HepG2 (cell line): ENCODE results near the gene NT5DC2. TPM values are rescaled to one million over a fixed set of nuclear protein-coding genes. Genes with fewer than 3 reads are reported as not detected.

ENCODE experiments used
- ATAC-seq: fragments of 200-7000 bp; cut with Tn5 transposase; 3 replicates; pipeline ENCODE4 v1.9.1; 2020; ENCODE audit warnings: mild to moderate bottlenecking, moderate library complexity
- BruUV-seq: library from RNA; stranded (reverse); fragments of 400-500 nt; replicated peaks from 2 replicates; lab custom pipeline; 2021; lab: Mats Ljungman, UMichigan
- CTCF ChIA-PET: fragments of 300-600 bp; formaldehyde crosslinking; extraction: SDS; loops from one replicate; lab custom pipeline; 2021; ENCODE audit warnings: low total read pairs, inconsistent platforms, low intra/inter-chr PET ratio; lab: Yijun Ruan, JAX
- POLR2A ChIA-PET: fragments of 350-600 bp; sonication (Branson Sonifier 250); formaldehyde crosslinking; loops from one replicate; lab custom pipeline; 2020; ENCODE audit warnings: antibody characterized with exemption, inconsistent platforms; lab: Yijun Ruan, JAX
- DNase-seq: peaks from one replicate; pipeline ENCODE4 v3.0.0-alpha.2; 2015; ENCODE audit warnings: low spot score
- FAIRE-seq: peaks from 3 replicates; lab custom pipeline; 2011; peaks lifted over from hg19 to GRCh38; lab: Jason Lieb, UNC
- H2AFZ ChIP-seq: one replicate; pipeline ENCODE4 v1.6.1; 2011; ENCODE audit warnings: low read length, inconsistent platforms
- H3K27ac ChIP-seq: fragments of 300-600 bp; 3 replicates; pipeline ENCODE4 v1.8.0; 2011; ENCODE audit warnings: mixed run types, mild to moderate bottlenecking, mixed read lengths, low read length, inconsistent platforms; ENCODE audit not compliant: insufficient read depth; ENCODE audit errors: extremely low read length
- H3K27me3 ChIP-seq, 2 experiments: fragments of 200-600 bp in 1 of 2; 2 replicates in 1 of 2; 3 replicates in 1 of 2; pipeline versions ENCODE4 v1.6.0 to v1.8.0; 2011; ENCODE audit warnings: low read length in 2 of 2, mild to moderate bottlenecking in 2 of 2, moderate library complexity in 2 of 2, inconsistent platforms in 1 of 2; ENCODE audit not compliant: insufficient read depth in 2 of 2, control insufficient read depth in 1 of 2
- H3K36me3 ChIP-seq, 2 experiments: fragments of 200-600 bp in 1 of 2; replicated peaks in 1 of 2; 2 replicates in 1 of 2; 3 replicates in 1 of 2; pipeline versions ENCODE4 v1.5.1 to v1.8.0; 2011; ENCODE audit warnings: low read length in 2 of 2, inconsistent platforms in 1 of 2; ENCODE audit not compliant: insufficient read depth in 2 of 2, control insufficient read depth in 1 of 2
- H3K4me1 ChIP-seq: 2 replicates; pipeline ENCODE4 v1.5.1; 2012; ENCODE audit warnings: low read length, inconsistent platforms; ENCODE audit not compliant: insufficient read depth
- H3K4me2 ChIP-seq: 2 replicates; pipeline ENCODE4 v1.6.0; 2011; ENCODE audit warnings: low read depth, low read length, inconsistent platforms
- H3K4me3 ChIP-seq, 3 experiments: fragments of 200-600 bp in 1 of 3; sonication (generic), shearing (Covaris generic) in 1 of 3; replicated peaks in 1 of 3; 2 replicates each; pipeline ENCODE4 v1.5.1; 2011 to 2016; ENCODE audit warnings: low read length in 3 of 3, inconsistent platforms in 2 of 3, low read depth in 2 of 3, mild to moderate bottlenecking in 2 of 3, control low read depth in 1 of 3, mixed read lengths in 1 of 3; ENCODE audit not compliant: insufficient read depth in 1 of 3
- H3K79me2 ChIP-seq: one replicate; pipeline ENCODE4 v1.6.1; 2011; ENCODE audit warnings: low read length, inconsistent platforms; ENCODE audit not compliant: insufficient read depth
- H3K9ac ChIP-seq: 2 replicates; pipeline ENCODE4 v1.6.0; 2011; ENCODE audit warnings: mild to moderate bottlenecking, low read depth, low read length, inconsistent platforms; ENCODE audit not compliant: insufficient read depth
- H3K9me3 ChIP-seq: 2 replicates; pipeline ENCODE4 v1.5.1; 2012; ENCODE audit warnings: mild to moderate bottlenecking, low read length
- H4K20me1 ChIP-seq: 2 replicates; pipeline ENCODE4 v1.6.0; 2011; ENCODE audit warnings: inconsistent platforms, mild to moderate bottlenecking, low read length, moderate library complexity; ENCODE audit not compliant: insufficient read depth
- AGO2 ChIP-seq: fragments of 200-400 bp; formaldehyde crosslinking; optimal IDR thresholded peaks from 2 replicates; pipeline ENCODE3; 2017; ENCODE audit warnings: mild to moderate bottlenecking, low read depth, low read length, moderate library complexity
- AHR ChIP-seq: IDR thresholded peaks from 2 replicates; pipeline ENCODE4 v1.6.1; 2018; ENCODE audit warnings: missing genetic modification reagents, missing compliant biosample characterization
- FOXA3 ChIP-seq: IDR thresholded peaks from 2 replicates; pipeline ENCODE4 v1.6.1; 2016; ENCODE audit warnings: missing genetic modification reagents, missing compliant biosample characterization
- HNRNPLL ChIP-seq: fragments of 200-400 bp; formaldehyde crosslinking; IDR thresholded peaks from 2 replicates; pipeline ENCODE4 v1.6.1; 2017; ENCODE audit warnings: mild to moderate bottlenecking, low read depth, low read length; ENCODE audit not compliant: poor library complexity, severe bottlenecking
- PPARG ChIP-seq: conservative IDR thresholded peaks from 2 replicates; pipeline ENCODE4 v1.6.1; 2016; ENCODE audit warnings: missing biosample characterization, missing genetic modification reagents
- PRDM4 ChIP-seq: sonication (generic); formaldehyde crosslinking; IDR thresholded peaks from 2 replicates; pipeline ENCODE4 v1.9.0; 2021; ENCODE audit warnings: missing genetic modification reagents, borderline replicate concordance
- RBFOX2 ChIP-seq: fragments of 200-400 bp; formaldehyde crosslinking; IDR thresholded peaks from 2 replicates; pipeline ENCODE4 v1.6.1; 2017; ENCODE audit warnings: low read depth, mild to moderate bottlenecking, low read length
- ZKSCAN5 ChIP-seq: sonication (generic); formaldehyde crosslinking; IDR thresholded peaks from 2 replicates; pipeline ENCODE4 v1.5.1; 2020; ENCODE audit warnings: mild to moderate bottlenecking, missing genetic modification reagents
- ZNF354B ChIP-seq: sonication (generic); formaldehyde crosslinking; IDR thresholded peaks from 2 replicates; pipeline ENCODE4 v1.8.0; 2022; ENCODE audit warnings: mild to moderate bottlenecking, missing genetic modification reagents
- ZNF878 ChIP-seq: sonication (generic); formaldehyde crosslinking; IDR thresholded peaks from 2 replicates; pipeline ENCODE4 v1.8.1; 2023; ENCODE audit warnings: mild to moderate bottlenecking, missing genetic modification reagents, moderate library complexity
- WGBS: methylation state at CpG from one replicate; pipeline ENCODE4 v1.1.6; 2017; ENCODE audit warnings: low lambda C conversion rate; 5-methylcytosine and 5-hydroxymethylcytosine counted together
- in situ Hi-C: cut with HindIII; loops from 2 replicates; pipeline ENCODE4 v1.10.0; 2017; ENCODE audit warnings: low pct_unique_long_range_greater_than_20kb; ENCODE audit not compliant: extremely low pct_ligation_motif_present
- intact Hi-C: fragments of 100-400 bp; cut with micrococcal nuclease; formaldehyde crosslinking; loops from one replicate; pipeline ENCODE4 v1.10.0; 2022; ENCODE audit not compliant: unreplicated experiment
- polyA plus RNA-seq, 8 experiments: library from polyadenylated mRNA; depleted of rRNA in 3 of 8; stranded (reverse) in 7 of 8; unstranded in 1 of 8; fragments of >200 nt; fragmentation: Illumina TruSeq in 4 of 8; extraction: Trizol in 4 of 8; gene quantifications; 2 replicates each; pipeline versions ENCODE4 v1.2.1 to v1.2.3, GENCODE V29; 2011 to 2016; ENCODE audit warnings: low read depth in 4 of 8, missing spikeins in 1 of 8, mixed read lengths in 1 of 8; ENCODE audit not compliant: insufficient read depth in 1 of 8
- total RNA-seq, 5 experiments: library from RNA; depleted of rRNA; stranded (reverse); fragments of >200 nt; fragmentation: Illumina TruSeq; extraction: Trizol; gene quantifications; 2 replicates each; pipeline ENCODE4 v1.2.3, GENCODE V29; 2016; ENCODE audit warnings: low read depth in 1 of 5

NT5DC2 gene
- total and polyA plus RNA-seq, 2 of the 13 experiments (the other 11 are each of a cell fraction or from before 2014, with no cell fraction given): 131 to 240 TPM

DNA sequence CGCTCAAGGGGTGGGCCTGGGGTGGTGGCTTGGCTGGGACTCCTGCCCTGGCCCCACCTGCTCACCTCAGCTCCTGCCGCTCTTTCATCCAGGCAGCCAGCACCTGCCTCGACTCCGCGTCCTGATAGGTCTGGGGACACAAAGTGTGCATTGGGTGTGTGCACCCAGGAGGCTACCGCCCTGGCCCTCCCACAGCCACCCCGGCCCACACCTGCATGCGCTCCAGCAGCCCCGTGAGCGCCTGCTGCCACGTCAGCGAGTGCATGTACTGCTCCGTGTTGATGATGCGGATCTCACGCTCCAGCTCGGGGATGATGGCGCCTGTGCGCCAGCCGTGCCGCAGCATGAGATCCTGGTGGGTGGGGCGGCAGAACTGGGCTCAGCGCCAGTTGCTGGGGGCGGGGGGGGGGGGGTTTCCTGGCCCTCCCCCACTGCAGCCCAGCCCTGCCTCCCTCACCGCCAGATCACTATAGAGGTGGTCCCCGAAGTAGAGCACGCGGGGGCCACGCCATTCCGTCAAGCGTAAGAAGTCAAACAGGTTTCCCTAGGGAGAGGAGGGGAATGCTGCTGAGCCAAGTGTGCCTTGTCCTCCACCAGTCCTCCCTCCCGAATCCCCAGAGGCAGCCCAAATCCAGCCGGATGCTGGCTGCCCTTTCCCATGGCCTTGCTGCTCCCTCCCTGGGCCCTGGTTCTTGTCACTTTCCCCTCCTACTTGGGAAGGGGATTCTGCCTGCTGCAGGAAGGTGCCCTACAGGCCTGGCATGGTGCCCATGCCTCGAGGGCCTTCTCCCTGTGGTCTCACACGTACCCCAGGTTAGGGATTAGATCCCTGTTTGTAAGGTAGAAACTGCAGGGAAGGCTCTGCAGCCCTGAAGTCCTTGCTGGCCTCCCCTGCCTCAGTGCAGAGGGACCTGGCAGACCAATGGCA lies 8.6 kb downstream of the NT5DC2 start:
- H3K79me2 ChIP-seq: no peaks in the 10 kb centered on the region
- H4K20me1 ChIP-seq: no peaks in the 10 kb centered on the region
- DNase-seq: no peak
- 100% methylated on average over 7 of the region's 34 CpGs for whole genome bisulfite sequencing
- intact Hi-C loops: no loop called here
- peaks cover 21 to 42% of the 10 kb centered on the region in 2 experiments for H3K36me3 ChIP-seq
- H3K9me3 ChIP-seq: no peaks in the 10 kb centered on the region
- H2AFZ ChIP-seq: no peak overlapping the region
- no peak overlapping the region for H3K27ac ChIP-seq
- H3K4me1 ChIP-seq: peaks cover 17% of the 10 kb centered on the region
- POLR2A ChIA-PET: no interaction called here
- TF ChIP-seq PPARG (no peak), ZNF878 (no peak), AGO2 (peak; percentile 71), AHR (CRISPR knock-in tag) (no peak), RBFOX2 (peak; percentile 72), HNRNPLL (no peak)
- TF ChIP-seq, all 625 proteins: peak for 2
- no peak overlapping the region for H3K4me3 ChIP-seq
- ATAC-seq (no peak), FAIRE-seq (no peak)
- CTCF ChIA-PET: no interaction called here
- BruUV-seq: no TSS peak
- H3K27me3 ChIP-seq: no peaks in the 10 kb centered on the region; a peak in 1 of 5 replicates
- no peak overlapping the region for H3K4me2 ChIP-seq
- in situ Hi-C loops: no loop called here
- no peak overlapping the region for H3K9ac ChIP-seq

GRCh38 chr3:52524258-52524751 lies 9.4 kb downstream of the NT5DC2 start:
- Histone ChIP-seq H3K36me3 (peaks cover 21 to 40% of the 10 kb centered on the region in 2 experiments), H3K4me2 (no peak overlapping the region), H3K9me3 (no peaks in the 10 kb centered on the region), H4K20me1 (no peaks in the 10 kb centered on the region), H3K9ac (no peak overlapping the region), H3K4me1 (peaks cover 14% of the 10 kb centered on the region), H3K27me3 (no peaks in the 10 kb centered on the region; a peak in 1 of 5 replicates), H2AFZ (no peak overlapping the region), H3K4me3 (no peak overlapping the region), H3K79me2 (no peaks in the 10 kb centered on the region), H3K27ac (no peak overlapping the region)
- CTCF ChIA-PET: no interaction called here
- intact Hi-C loops (no loop called here), in situ Hi-C loops (no loop called here)
- DNase-seq (no peak), ATAC-seq (no peak), FAIRE-seq (no peak)
- POLR2A ChIA-PET: no interaction called here
- BruUV-seq: TSS peak; percentile 43
- 98% methylated on average over 16 of the region's 18 CpGs for WGBS
- TF ChIP-seq ZNF354B (CRISPR knock-in tag): no peak
- no peak for TF ChIP-seq PRDM4
- no peak for TF ChIP-seq ZKSCAN5 (CRISPR knock-in tag)
- TF ChIP-seq FOXA3 (CRISPR knock-in tag): no peak
